GM18526 (cell line): ENCODE data around the gene H6PD.

Experiments
- POLR2A ChIP-seq: IDR thresholded peaks from 3 replicates; pipeline ENCODE4 v1.6.1; 2011; ENCODE audit not compliant: insufficient read length; ENCODE audit errors: extremely low read depth

The H6PD gene

GRCh38 chr1:9244501-9245229, 10.1 kb downstream of the H6PD start:
- no peak for TF ChIP-seq POLR2A

- no peak for TF ChIP-seq POLR2A
Measured at GRCh38 chr1:9245230-9245619, 10.7 kb downstream of the H6PD start.

- TF ChIP-seq POLR2A, result no peak
Measured at GRCh38 chr1:9245661-9246060, 11.1 kb downstream of the H6PD start.

GRCh38 chr1:9246215-9246614, 11.6 kb downstream of the H6PD start:
- no peak for TF ChIP-seq POLR2A

- no peak for TF ChIP-seq POLR2A
Measured at GRCh38 chr1:9246841-9247785, 12.5 kb downstream of the H6PD start.

GRCh38 chr1:9247894-9248293, 13.3 kb downstream of the H6PD start:
- no peak for TF ChIP-seq POLR2A

- no peak for TF ChIP-seq POLR2A
Measured at GRCh38 chr1:9248341-9249262, 14.0 kb downstream of the H6PD start.

GRCh38 chr1:9249263-9249533, 14.6 kb downstream of the H6PD start:
- no peak for TF ChIP-seq POLR2A

GRCh38 chr1:9249534-9250410, 15.2 kb downstream of the H6PD start:
- TF ChIP-seq POLR2A, result no peak

GRCh38 chr1:9250411-9251381, 16.1 kb downstream of the H6PD start:
- no peak for TF ChIP-seq POLR2A

GRCh38 chr1:9251501-9251900, 16.9 kb downstream of the H6PD start:
- TF ChIP-seq POLR2A, result no peak

GRCh38 chr1:9253004-9253403, 18.4 kb downstream of the H6PD start:
- no peak for TF ChIP-seq POLR2A

- TF ChIP-seq POLR2A, result no peak
Measured at GRCh38 chr1:9253453-9254105, 19.0 kb downstream of the H6PD start.
